ENCODE measurements around the gene HTT.
A peak's percentile ranks its signal among the peaks of the same experiment; 100 is the strongest.

Gene HTT

DNA sequence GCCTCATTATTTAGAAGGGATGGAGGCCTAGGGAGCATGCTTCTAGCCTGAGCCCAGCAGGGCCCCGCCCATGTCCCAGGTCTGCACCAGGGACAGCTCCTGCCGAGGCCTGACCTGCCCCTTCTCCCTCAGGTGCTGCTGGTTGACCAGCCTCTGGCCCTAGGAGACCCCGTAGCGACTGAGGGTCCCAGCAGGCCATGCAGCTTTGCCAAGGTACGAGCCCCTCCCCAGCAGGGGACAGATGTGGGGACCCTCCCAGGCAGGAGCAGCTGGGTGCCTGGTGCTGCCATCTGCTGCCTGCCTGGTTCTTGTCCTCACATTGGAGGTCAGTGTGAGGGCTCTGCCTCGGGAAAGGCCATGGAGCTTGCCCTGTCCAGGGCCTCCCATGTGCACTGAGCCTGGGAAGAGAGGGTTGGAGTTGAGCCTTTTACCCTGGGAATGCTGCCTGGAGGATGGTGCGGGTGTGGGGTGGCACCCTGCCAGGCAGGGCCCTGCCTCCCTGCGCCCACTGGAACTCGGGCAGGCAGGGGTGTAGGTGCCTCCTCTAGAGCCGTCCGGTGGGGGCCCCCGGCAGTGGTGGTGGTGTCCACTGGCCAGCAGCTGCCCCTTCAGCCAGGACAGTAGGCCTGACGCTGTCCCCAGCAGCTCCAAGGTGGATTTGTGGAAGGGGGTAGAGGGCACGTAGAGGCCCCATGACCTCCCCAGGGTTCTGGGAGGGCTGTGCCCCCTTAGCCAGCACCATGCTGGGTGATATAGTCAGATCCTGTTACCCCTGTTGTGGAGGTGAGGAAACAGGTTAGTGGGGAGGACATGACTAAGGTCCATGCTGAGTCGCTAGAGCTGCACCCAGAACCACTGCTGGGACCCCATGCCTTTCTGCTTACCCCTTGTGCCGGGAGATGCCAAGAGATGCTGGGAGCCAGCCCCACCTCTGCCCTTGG is 172.2 kb downstream of the HTT start:
- H3K14ac ChIP-seq (ENCODE audit: low read length), result no peak overlapping the region
- H4K91ac ChIP-seq (ENCODE audit: low read depth, low read length, poor library complexity), result no peak overlapping the region
- H4K8ac ChIP-seq (ENCODE audit: low read depth, low read length), result no peak overlapping the region
- H3K4ac ChIP-seq (ENCODE audit: low read length), result peak overlapping the region; percentile 10
- H3K4me2 ChIP-seq (ENCODE audit: insufficient read depth, low read length, poor library complexity, severe bottlenecking), result no peak overlapping the region
- H2BK120ac ChIP-seq (ENCODE audit: low read depth, low read length), result no peak overlapping the region
- no peak overlapping the region for H2BK12ac ChIP-seq (ENCODE audit: low read length)
- H3K27ac ChIP-seq (replicated peaks; ENCODE audit: low read length), result no peak overlapping the region
- H2BK5ac ChIP-seq (ENCODE audit: low read length), result peak overlapping the region; percentile 48
- peak overlapping the region; percentile 66 for H3K18ac ChIP-seq (ENCODE audit: low read length)
- H2BK15ac ChIP-seq (ENCODE audit: low read length), result no peak overlapping the region
- H2AFZ ChIP-seq (ENCODE audit: low read length), result no peak overlapping the region
- H3K27me3 ChIP-seq (ENCODE audit: control insufficient read depth in 3 of 3, insufficient read depth in 3 of 3, low read depth in 1 of 3, low read length in 3 of 3), result no peaks in the 10 kb centered on the region
- no peak overlapping the region for H3K4me3 ChIP-seq (ENCODE audit: low read length in 2 of 2)
- H2AK5ac ChIP-seq (ENCODE audit: low read depth, low read length), result peak overlapping the region; percentile 87
- no CpG with 5 or more reads among the region's 16 CpGs for WGBS, 2 donors (ENCODE audit: extremely low coverage in 2 of 2, insufficient read length in 2 of 2, insufficient replicate concordance in 1 of 2)
- H3K23ac ChIP-seq (ENCODE audit: low read depth, low read length, poor library complexity), result peak overlapping the region; percentile 89
- DNase-seq (ENCODE audit: low spot score), result no peak
- H3K4me1 ChIP-seq (ENCODE audit: control insufficient read depth in 2 of 2, insufficient read depth in 1 of 2, low read depth in 1 of 2, low read length in 2 of 2), result peaks cover 0 to 12% of the 10 kb centered on the region in 2 donors
- H3K36me3 ChIP-seq (replicated peaks in 1 of 2; ENCODE audit: control insufficient read depth in 2 of 2, insufficient read depth in 2 of 2, low read length in 2 of 2), result peaks cover 2 to 24% of the 10 kb centered on the region in 2 donors
- H3K79me1 ChIP-seq (ENCODE audit: low read depth, low read length), result peaks cover 4% of the 10 kb centered on the region
- H3K9me3 ChIP-seq (replicated peaks in 1 of 2; ENCODE audit: control insufficient read depth in 2 of 2, insufficient read depth in 1 of 2, low read depth in 1 of 2, low read length in 2 of 2), result no peaks in the 10 kb centered on the region
- H3K9ac ChIP-seq (ENCODE audit: low read depth, low read length, poor library complexity), result no peak overlapping the region

DNA sequence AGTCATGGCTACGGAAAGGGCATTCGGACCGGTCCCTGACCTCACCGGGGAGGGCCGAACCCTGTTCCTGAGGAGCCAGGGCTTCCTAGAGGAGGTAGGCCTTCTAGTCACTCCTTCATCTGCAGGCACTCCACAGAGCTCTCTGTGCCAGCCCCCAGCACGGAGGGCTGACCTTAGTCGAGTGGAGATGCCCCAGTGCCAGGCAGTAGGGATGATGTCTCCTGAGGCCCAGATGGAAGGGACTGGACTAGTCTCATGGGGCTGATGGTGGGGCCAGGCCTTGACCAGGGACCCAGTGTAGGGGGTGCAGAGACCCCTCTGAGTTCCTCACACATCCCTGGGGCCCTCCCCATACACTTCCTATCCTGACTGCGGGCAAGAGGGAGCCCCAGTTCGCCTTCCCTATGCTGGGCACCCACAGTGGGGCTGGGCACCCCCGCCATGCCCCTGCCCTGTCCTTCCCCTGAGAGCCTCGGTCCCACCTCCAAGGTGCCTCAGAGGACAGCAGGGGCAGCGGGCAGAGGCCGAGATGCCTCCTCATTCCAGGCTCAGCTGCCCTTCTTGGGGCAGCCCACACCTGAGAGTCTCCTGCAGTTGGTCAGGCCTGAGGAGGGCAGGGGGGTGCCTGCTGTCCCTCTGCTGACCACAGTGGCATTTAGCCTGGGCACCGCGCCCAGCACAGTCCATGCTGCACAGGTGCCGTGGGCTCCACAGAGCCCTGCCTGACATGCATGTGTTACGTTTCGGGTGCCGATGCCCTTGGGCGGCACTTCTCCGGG is 173.1 kb downstream of the HTT start:
- Histone ChIP-seq H3K9me3 (replicated peaks in 1 of 2; ENCODE audit: control insufficient read depth in 2 of 2, insufficient read depth in 1 of 2, low read depth in 1 of 2, low read length in 2 of 2) (no peaks in the 10 kb centered on the region), H3K9ac (ENCODE audit: low read depth, low read length, poor library complexity) (no peak overlapping the region), H2BK120ac (ENCODE audit: low read depth, low read length) (no peak overlapping the region), H2BK5ac (ENCODE audit: low read length) (peak overlapping the region; percentile 66), H3K18ac (ENCODE audit: low read length) (peak overlapping the region; percentile 80), H3K4me3 (ENCODE audit: low read length in 2 of 2) (peak overlapping the region in 1 of 2 donors; percentile 7), H3K4me1 (ENCODE audit: control insufficient read depth in 2 of 2, insufficient read depth in 1 of 2, low read depth in 1 of 2, low read length in 2 of 2) (peaks cover 0 to 12% of the 10 kb centered on the region in 2 donors), H3K36me3 (replicated peaks in 1 of 2; ENCODE audit: control insufficient read depth in 2 of 2, insufficient read depth in 2 of 2, low read length in 2 of 2) (peaks cover 2 to 16% of the 10 kb centered on the region in 2 donors), H4K91ac (ENCODE audit: low read depth, low read length, poor library complexity) (no peak overlapping the region), H2AK5ac (ENCODE audit: low read depth, low read length) (peak overlapping the region; percentile 97), H3K4me2 (ENCODE audit: insufficient read depth, low read length, poor library complexity, severe bottlenecking) (no peak overlapping the region), H3K14ac (ENCODE audit: low read length) (peak overlapping the region; percentile 94), H2BK12ac (ENCODE audit: low read length) (peak overlapping the region; percentile 30), H2BK15ac (ENCODE audit: low read length) (no peak overlapping the region), H3K23ac (ENCODE audit: low read depth, low read length, poor library complexity) (peak overlapping the region; percentile 93), H3K4ac (ENCODE audit: low read length) (peak overlapping the region; percentile 10), H4K8ac (ENCODE audit: low read depth, low read length) (no peak overlapping the region), H3K27me3 (ENCODE audit: control insufficient read depth in 3 of 3, insufficient read depth in 3 of 3, low read depth in 1 of 3, low read length in 3 of 3) (no peaks in the 10 kb centered on the region), H2AFZ (ENCODE audit: low read length) (no peak overlapping the region), H3K27ac (replicated peaks; ENCODE audit: low read length) (no peak overlapping the region), H3K79me1 (ENCODE audit: low read depth, low read length) (peaks cover 2% of the 10 kb centered on the region)
- no CpG with 5 or more reads among the region's 21 CpGs for WGBS, 2 donors (ENCODE audit: extremely low coverage in 2 of 2, insufficient read length in 2 of 2, insufficient replicate concordance in 1 of 2)
- no peak for DNase-seq (ENCODE audit: low spot score)

DNA sequence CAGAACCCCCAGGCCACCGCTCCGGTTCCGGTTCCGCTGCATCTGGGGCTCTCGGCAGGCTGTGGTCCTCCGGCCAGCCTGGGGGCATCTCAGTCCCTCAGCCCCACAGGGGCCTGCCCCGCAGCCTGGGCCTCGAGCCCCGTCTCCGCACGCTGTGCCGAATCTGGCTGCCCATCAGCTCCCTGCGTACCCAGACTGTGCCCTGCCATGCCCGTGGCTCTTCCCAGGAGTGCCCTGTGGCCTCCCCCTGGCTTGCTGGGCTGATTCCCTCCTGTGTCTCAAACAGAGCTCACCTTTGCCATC is 173.6 kb downstream of the HTT start:
- Histone ChIP-seq H2BK15ac (ENCODE audit: low read length) (no peak overlapping the region), H3K79me1 (ENCODE audit: low read depth, low read length) (peaks cover 2% of the 10 kb centered on the region), H3K27ac (replicated peaks; ENCODE audit: low read length) (no peak overlapping the region), H2BK120ac (ENCODE audit: low read depth, low read length) (no peak overlapping the region), H3K4me3 (ENCODE audit: low read length in 2 of 2) (no peak overlapping the region), H2BK5ac (ENCODE audit: low read length) (peak overlapping the region; percentile 66), H3K4me1 (ENCODE audit: control insufficient read depth in 2 of 2, insufficient read depth in 1 of 2, low read depth in 1 of 2, low read length in 2 of 2) (peaks cover 0 to 12% of the 10 kb centered on the region in 2 donors), H3K9me3 (replicated peaks in 1 of 2; ENCODE audit: control insufficient read depth in 2 of 2, insufficient read depth in 1 of 2, low read depth in 1 of 2, low read length in 2 of 2) (no peaks in the 10 kb centered on the region), H3K4ac (ENCODE audit: low read length) (no peak overlapping the region), H4K8ac (ENCODE audit: low read depth, low read length) (no peak overlapping the region), H2BK12ac (ENCODE audit: low read length) (peak overlapping the region; percentile 41), H4K91ac (ENCODE audit: low read depth, low read length, poor library complexity) (no peak overlapping the region), H3K9ac (ENCODE audit: low read depth, low read length, poor library complexity) (peak overlapping the region; percentile 21), H3K4me2 (ENCODE audit: insufficient read depth, low read length, poor library complexity, severe bottlenecking) (no peak overlapping the region), H2AK5ac (ENCODE audit: low read depth, low read length) (peak overlapping the region; percentile 97), H3K36me3 (replicated peaks in 1 of 2; ENCODE audit: control insufficient read depth in 2 of 2, insufficient read depth in 2 of 2, low read length in 2 of 2) (peaks cover 2 to 12% of the 10 kb centered on the region in 2 donors), H3K27me3 (ENCODE audit: control insufficient read depth in 3 of 3, insufficient read depth in 3 of 3, low read depth in 1 of 3, low read length in 3 of 3) (no peaks in the 10 kb centered on the region), H3K14ac (ENCODE audit: low read length) (peak overlapping the region; percentile 99), H3K23ac (ENCODE audit: low read depth, low read length, poor library complexity) (peak overlapping the region; percentile 93), H3K18ac (ENCODE audit: low read length) (peak overlapping the region; percentile 80), H2AFZ (ENCODE audit: low read length) (peak overlapping the region; percentile 70)
- DNase-seq (ENCODE audit: low spot score), result no peak
- WGBS, 2 donors (ENCODE audit: extremely low coverage in 2 of 2, insufficient read length in 2 of 2, insufficient replicate concordance in 1 of 2), result no CpG with 5 or more reads among the region's 14 CpGs
